BJ (cell line): ENCODE data around the gene SPINT1. TPM values are rescaled to one million over a fixed set of nuclear protein-coding genes. Genes with fewer than 3 reads are reported as not detected.

Source experiments
- CTCF ChIA-PET: fragments of 350-600 bp; formaldehyde crosslinking; extraction: SDS; loops from one replicate; lab custom pipeline; 2021; ENCODE audit warnings: antibody characterized with exemption, inconsistent platforms; lab: Yijun Ruan, JAX
- POLR2A ChIA-PET: fragments of 300-600 bp; sonication (Branson Sonifier 250); formaldehyde crosslinking; extraction: SDS; loops from one replicate; lab custom pipeline; 2021; ENCODE audit warnings: antibody characterized with exemption; lab: Charles Lee
- DNase-seq: peaks from one replicate; pipeline ENCODE4 v3.0.0-alpha.2; 2011; ENCODE audit warnings: low read depth
- H3K27me3 ChIP-seq: 2 replicates; pipeline ENCODE4 v1.6.0; 2011; ENCODE audit warnings: low read length; ENCODE audit not compliant: control insufficient read depth, insufficient read depth
- H3K36me3 ChIP-seq: 2 replicates; pipeline ENCODE4 v1.5.1; 2011; ENCODE audit warnings: low read length; ENCODE audit not compliant: control insufficient read depth, insufficient read depth
- H3K4me3 ChIP-seq: 2 replicates; pipeline ENCODE4 v1.5.1; 2011; ENCODE audit warnings: low read depth, mild to moderate bottlenecking, control low read depth, low read length
- CTCF ChIP-seq: IDR thresholded peaks from 2 replicates; pipeline ENCODE4 v1.5.1; 2011; ENCODE audit warnings: low read depth, mild to moderate bottlenecking, control low read depth, inconsistent platforms, low read length, moderate library complexity; ENCODE audit not compliant: insufficient read depth
- polyA plus RNA-seq: library from polyadenylated mRNA; depleted of rRNA; stranded (reverse); fragments of >200 nt; gene quantifications from 2 replicates; pipeline ENCODE4 v1.2.3, GENCODE V29; 2011

Gene SPINT1
- polyA plus RNA-seq, 1 experiment, result 1.1 TPM

GRCh38 chr15:40845511-40846284 is 1.9 kb downstream of the SPINT1 start:
- no peak for DNase-seq
- Histone ChIP-seq H3K27me3 (peaks cover 15% of the 10 kb centered on the region), H3K4me3 (no peak overlapping the region), H3K36me3 (no peaks in the 10 kb centered on the region)
- ChIA-PET POLR2A (no interaction called here), CTCF (interaction anchor here (2.1 to 8.3 kb wide), 3 partner anchors 12 to 49 kb away, joined by 9 to 81 read pairs (median 14); partner anchors contain the start of gene VPS18)
- TF ChIP-seq CTCF, result no peak

GRCh38 chr15:40846841-40847222 is 3.0 kb downstream of the SPINT1 start:
- Histone ChIP-seq H3K4me3 (no peak overlapping the region), H3K36me3 (no peaks in the 10 kb centered on the region), H3K27me3 (peaks cover 15% of the 10 kb centered on the region)
- DNase-seq, result no peak
- POLR2A ChIA-PET, result no interaction called here
- CTCF ChIA-PET, result interaction anchor here (1.7 to 8.3 kb wide), 3 partner anchors 11 to 45 kb away, joined by 8 to 81 read pairs (median 9); no protein-coding TSS in a partner anchor
- no peak for TF ChIP-seq CTCF

- POLR2A ChIA-PET, result no interaction called here
- H3K36me3 ChIP-seq, result no peaks in the 10 kb centered on the region
- H3K4me3 ChIP-seq, result no peak overlapping the region
- peaks cover 12% of the 10 kb centered on the region for H3K27me3 ChIP-seq
- TF ChIP-seq CTCF, result no peak
- DNase-seq, result no peak
- CTCF ChIA-PET, result interaction anchor here (1.7 to 8.3 kb wide), 3 partner anchors 11 to 45 kb away, joined by 8 to 81 read pairs (median 9); no protein-coding TSS in a partner anchor
Measured at GRCh38 chr15:40847223-40847961, 3.5 kb downstream of the SPINT1 start.

GRCh38 chr15:40850576-40851112 is 6.8 kb downstream of the SPINT1 start:
- ChIA-PET POLR2A (no interaction called here), CTCF (interaction anchor here (1.5 to 8.3 kb wide), 2 partner anchors 7 to 41 kb away, joined by 5 to 81 read pairs; no protein-coding TSS in a partner anchor)
- no peak for TF ChIP-seq CTCF
- H3K36me3 ChIP-seq, result no peaks in the 10 kb centered on the region
- 0 out of 2 replicates have a peak, but pooled peaks cover 1% of the 10 kb centered on the region for H3K27me3 ChIP-seq
- no peak for DNase-seq
- no peak overlapping the region for H3K4me3 ChIP-seq
